DOHH2 (cell line): ENCODE results near the gene FUT6.

Source experiments
- EZH2phosphoT487 ChIP-seq: fragments of 200-600 bp; sonication (generic); IDR thresholded peaks from 2 replicates; pipeline ENCODE4 v1.6.1; 2017; ENCODE audit warnings: borderline replicate concordance, mild to moderate bottlenecking, antibody characterized with exemption, low read length, moderate library complexity, mixed read lengths
- TF ChIP-seq, protein P1 (sequence below): fragments of 200-600 bp; sonication (generic); IDR thresholded peaks from one replicate; pipeline ENCODE4 v1.5.1; 2014; ENCODE audit warnings: antibody characterized with exemption, mild to moderate bottlenecking, low read depth, low read length; ENCODE audit not compliant: poor library complexity, severe bottlenecking

DNA sequence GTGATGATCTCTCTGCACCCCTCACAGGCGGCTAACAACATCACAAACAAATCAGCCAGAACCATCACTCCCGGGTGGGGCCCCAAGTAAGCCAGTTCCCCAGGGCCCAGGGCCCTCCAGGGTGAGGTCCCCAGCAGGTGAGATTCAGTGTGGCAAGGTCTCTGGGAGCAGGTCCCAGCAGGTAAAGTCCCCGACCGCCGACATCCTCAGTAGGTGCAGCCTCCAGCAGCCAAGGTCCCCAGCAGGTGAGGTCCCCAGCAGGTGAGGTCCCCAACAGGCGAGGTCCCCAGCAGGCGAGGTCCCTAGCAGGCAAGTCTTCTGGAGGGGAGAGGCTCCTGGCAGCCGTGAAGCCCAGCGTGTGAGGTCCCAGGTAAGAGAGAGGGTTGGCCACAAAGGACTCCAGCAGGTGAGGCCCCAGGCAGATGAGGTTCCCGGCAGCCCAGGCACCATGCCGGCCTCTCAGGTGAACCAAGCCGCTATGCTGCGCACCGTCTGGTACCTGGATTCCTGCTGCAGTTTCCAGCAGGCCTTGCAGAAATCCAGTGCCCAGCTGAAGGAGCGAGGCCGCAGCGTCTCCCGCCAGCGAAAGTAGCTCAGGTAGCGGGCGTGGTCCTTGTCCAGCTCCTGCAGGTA, 3.9 kb upstream of the FUT6 start:
- TF ChIP-seq, protein P1, sequence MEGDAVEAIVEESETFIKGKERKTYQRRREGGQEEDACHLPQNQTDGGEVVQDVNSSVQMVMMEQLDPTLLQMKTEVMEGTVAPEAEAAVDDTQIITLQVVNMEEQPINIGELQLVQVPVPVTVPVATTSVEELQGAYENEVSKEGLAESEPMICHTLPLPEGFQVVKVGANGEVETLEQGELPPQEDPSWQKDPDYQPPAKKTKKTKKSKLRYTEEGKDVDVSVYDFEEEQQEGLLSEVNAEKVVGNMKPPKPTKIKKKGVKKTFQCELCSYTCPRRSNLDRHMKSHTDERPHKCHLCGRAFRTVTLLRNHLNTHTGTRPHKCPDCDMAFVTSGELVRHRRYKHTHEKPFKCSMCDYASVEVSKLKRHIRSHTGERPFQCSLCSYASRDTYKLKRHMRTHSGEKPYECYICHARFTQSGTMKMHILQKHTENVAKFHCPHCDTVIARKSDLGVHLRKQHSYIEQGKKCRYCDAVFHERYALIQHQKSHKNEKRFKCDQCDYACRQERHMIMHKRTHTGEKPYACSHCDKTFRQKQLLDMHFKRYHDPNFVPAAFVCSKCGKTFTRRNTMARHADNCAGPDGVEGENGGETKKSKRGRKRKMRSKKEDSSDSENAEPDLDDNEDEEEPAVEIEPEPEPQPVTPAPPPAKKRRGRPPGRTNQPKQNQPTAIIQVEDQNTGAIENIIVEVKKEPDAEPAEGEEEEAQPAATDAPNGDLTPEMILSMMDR = no peak
- no peak for TF ChIP-seq EZH2phosphoT487
